Body of pancreas (tissue), 4 donors: ENCODE measurements around the gene AHCTF1. TPM values are rescaled to one million over a fixed set of nuclear protein-coding genes. Genes with fewer than 3 reads are reported as not detected.

Source experiments
- ATAC-seq: fragments of 150-250 bp; one replicate; pipeline ENCODE4 v1.9.1; 2016
- DNase-seq, 4 donors: peaks; one replicate each; pipeline ENCODE4 v3.0.0-alpha.2; 2019
- H3K27ac ChIP-seq, 4 donors: fragments of 200-600 bp; sonication (generic); 1 replicate in 3 of 4; 2 replicates in 1 of 4; pipeline versions ENCODE4 v1.5.1 to v1.6.1; 2016 to 2019; ENCODE audit warnings: mild to moderate bottlenecking in 1 of 4, mixed read lengths in 1 of 4, moderate library complexity in 1 of 4
- H3K27me3 ChIP-seq, 2 donors: fragments of 200-600 bp; sonication (generic); one replicate each; pipeline ENCODE4 v1.6.0; 2016; ENCODE audit warnings: mild to moderate bottlenecking in 1 of 2
- H3K36me3 ChIP-seq, 2 donors: fragments of 200-600 bp; sonication (generic); replicated peaks in 1 of 2; 2 replicates each; pipeline ENCODE4 v1.5.1; 2016; ENCODE audit warnings: low read depth in 2 of 2; ENCODE audit not compliant: insufficient read depth in 1 of 2
- H3K4me1 ChIP-seq: fragments of 200-600 bp; sonication (generic); one replicate; pipeline ENCODE4 v1.6.0; 2016
- H3K4me3 ChIP-seq, 2 donors: fragments of 200-600 bp; sonication (generic); 1 replicate in 1 of 2; 2 replicates in 1 of 2; pipeline ENCODE4 v1.5.1; 2016 to 2019
- H3K9me3 ChIP-seq, 3 donors: fragments of 200-600 bp; sonication (generic); 1 replicate in 2 of 3; 2 replicates in 1 of 3; pipeline ENCODE4 v1.5.1; 2016
- CTCF ChIP-seq, 7 experiments: fragments of 450-650 bp in 4 of 7; fragments of 200-600 bp in 3 of 7; sonication (generic) in 3 of 7; IDR thresholded peaks; one replicate each; pipeline ENCODE4 v1.5.1; 2016 to 2019; ENCODE audit warnings: antibody characterized with exemption in 7 of 7
- POLR2A ChIP-seq, 3 donors: fragments of 450-650 bp; IDR thresholded peaks; one replicate each; pipeline ENCODE4 v1.6.1; 2016; ENCODE audit warnings: antibody characterized with exemption in 3 of 3, mild to moderate bottlenecking in 2 of 3
- WGBS, 2 donors: methylation state at CpG; one replicate each; pipeline ENCODE4 v1.1.5; 2017; 5-methylcytosine and 5-hydroxymethylcytosine counted together
- intact Hi-C: fragments of 100-400 bp; cut with DNase I; formaldehyde crosslinking; loops from one replicate; pipeline ENCODE4 v1.15.1; 2023
- total RNA-seq, 2 donors: library from RNA; depleted of rRNA; stranded (reverse); fragments of >200 nt; gene quantifications; one replicate each; pipeline ENCODE4 v1.1.0, GENCODE V29; 2016

The AHCTF1 gene
- total RNA-seq, 2 donors from 2014 or later = 17.5 to 18.7 TPM

GRCh38 chr1:246805135-246805716 lies 126.5 kb downstream of the AHCTF1 start:
- 61 to 64% methylated on average over 10 of the region's 10 CpGs for WGBS, 2 donors
- intact Hi-C loops = no loop called here
- Histone ChIP-seq H3K9me3 (no peaks in the 10 kb centered on the region), H3K36me3 (no peaks in the 10 kb centered on the region), H3K4me3 (no peak overlapping the region), H3K4me1 (no peaks in the 10 kb centered on the region), H3K27ac (no peak overlapping the region), H3K27me3 (no peaks in the 10 kb centered on the region)
- ATAC-seq (no peak), DNase-seq (no peak)
- no peak for TF ChIP-seq POLR2A (IDR thresholded peaks at IDR 0.05)
- TF ChIP-seq CTCF (IDR thresholded peaks at IDR 0.05) = no peak

GRCh38 chr1:246803883-246804282 lies 127.9 kb downstream of the AHCTF1 start:
- TF ChIP-seq POLR2A (IDR thresholded peaks at IDR 0.05) (no peak), CTCF (IDR thresholded peaks at IDR 0.05) (no peak)
- Histone ChIP-seq H3K4me1 (no peaks in the 10 kb centered on the region), H3K4me3 (no peak overlapping the region), H3K27ac (no peak overlapping the region), H3K36me3 (no peaks in the 10 kb centered on the region), H3K27me3 (no peaks in the 10 kb centered on the region), H3K9me3 (no peaks in the 10 kb centered on the region)
- intact Hi-C loops = no loop called here
- DNase-seq (no peak), ATAC-seq (no peak)
- 85 to 89% methylated on average over 5 of the region's 5 CpGs for WGBS, 2 donors

GRCh38 chr1:246803373-246803772 lies 128.4 kb downstream of the AHCTF1 start:
- Histone ChIP-seq H3K4me1 (no peaks in the 10 kb centered on the region), H3K4me3 (no peak overlapping the region), H3K36me3 (no peaks in the 10 kb centered on the region), H3K27ac (no peak overlapping the region), H3K9me3 (no peaks in the 10 kb centered on the region), H3K27me3 (no peaks in the 10 kb centered on the region)
- TF ChIP-seq POLR2A (IDR thresholded peaks at IDR 0.05) = no peak
- no peak for TF ChIP-seq CTCF (IDR thresholded peaks at IDR 0.05)
- intact Hi-C loops = no loop called here
- 85 to 90% methylated on average over 6 of the region's 6 CpGs for WGBS, 2 donors
- no peak for DNase-seq
- ATAC-seq = no peak

GRCh38 chr1:246801241-246802020 lies 130.3 kb downstream of the AHCTF1 start:
- TF ChIP-seq CTCF (IDR thresholded peaks at IDR 0.05) (no peak), POLR2A (IDR thresholded peaks at IDR 0.05) (no peak)
- DNase-seq = no peak
- H3K9me3 ChIP-seq = no peaks in the 10 kb centered on the region
- intact Hi-C loops = no loop called here
- no peak for ATAC-seq
- no peak overlapping the region for H3K27ac ChIP-seq
- H3K36me3 ChIP-seq = no peaks in the 10 kb centered on the region
- WGBS, 2 donors = 51 to 54% methylated on average over 9 to 11 of the region's 11 CpGs
- no peaks in the 10 kb centered on the region for H3K27me3 ChIP-seq
- no peak overlapping the region for H3K4me3 ChIP-seq
- H3K4me1 ChIP-seq = no peaks in the 10 kb centered on the region

GRCh38 chr1:246800756-246801155 lies 131.0 kb downstream of the AHCTF1 start:
- WGBS, 2 donors = 75 to 80% methylated on average over 10 of the region's 10 CpGs

More at GRCh38 chr1:246800756-246801155, 131.0 kb downstream of the AHCTF1 start:
- H3K36me3 ChIP-seq = no peaks in the 10 kb centered on the region
- no peak overlapping the region for H3K4me3 ChIP-seq
- intact Hi-C loops = no loop called here
- H3K9me3 ChIP-seq = no peaks in the 10 kb centered on the region
- no peaks in the 10 kb centered on the region for H3K27me3 ChIP-seq
- TF ChIP-seq CTCF (IDR thresholded peaks at IDR 0.05) = no peak
- no peak for TF ChIP-seq POLR2A (IDR thresholded peaks at IDR 0.05)
- DNase-seq = no peak
- no peaks in the 10 kb centered on the region for H3K4me1 ChIP-seq
- ATAC-seq = no peak
- H3K27ac ChIP-seq = no peak overlapping the region
